Skin of body (tissue), 2 donors: ENCODE data around the gene GIGYF1. TPM values are rescaled to one million over a fixed set of nuclear protein-coding genes. Genes with fewer than 3 reads are reported as not detected.
"Not testable (repeated sequence)": the region's sequence is repeated elsewhere in the genome, so short reads cannot be mapped to it uniquely, and the experiment has no call there.

Source experiments
- DNase-seq: peaks from one replicate; lab custom pipeline; 2025; lab: John Stamatoyannopoulos, UW
- total RNA-seq: library from RNA; depleted of rRNA; stranded (reverse); fragments of >200 nt; gene quantifications from one replicate; pipeline ENCODE4 v1.2.3, GENCODE V29; 2014

The GIGYF1 gene, protein sequence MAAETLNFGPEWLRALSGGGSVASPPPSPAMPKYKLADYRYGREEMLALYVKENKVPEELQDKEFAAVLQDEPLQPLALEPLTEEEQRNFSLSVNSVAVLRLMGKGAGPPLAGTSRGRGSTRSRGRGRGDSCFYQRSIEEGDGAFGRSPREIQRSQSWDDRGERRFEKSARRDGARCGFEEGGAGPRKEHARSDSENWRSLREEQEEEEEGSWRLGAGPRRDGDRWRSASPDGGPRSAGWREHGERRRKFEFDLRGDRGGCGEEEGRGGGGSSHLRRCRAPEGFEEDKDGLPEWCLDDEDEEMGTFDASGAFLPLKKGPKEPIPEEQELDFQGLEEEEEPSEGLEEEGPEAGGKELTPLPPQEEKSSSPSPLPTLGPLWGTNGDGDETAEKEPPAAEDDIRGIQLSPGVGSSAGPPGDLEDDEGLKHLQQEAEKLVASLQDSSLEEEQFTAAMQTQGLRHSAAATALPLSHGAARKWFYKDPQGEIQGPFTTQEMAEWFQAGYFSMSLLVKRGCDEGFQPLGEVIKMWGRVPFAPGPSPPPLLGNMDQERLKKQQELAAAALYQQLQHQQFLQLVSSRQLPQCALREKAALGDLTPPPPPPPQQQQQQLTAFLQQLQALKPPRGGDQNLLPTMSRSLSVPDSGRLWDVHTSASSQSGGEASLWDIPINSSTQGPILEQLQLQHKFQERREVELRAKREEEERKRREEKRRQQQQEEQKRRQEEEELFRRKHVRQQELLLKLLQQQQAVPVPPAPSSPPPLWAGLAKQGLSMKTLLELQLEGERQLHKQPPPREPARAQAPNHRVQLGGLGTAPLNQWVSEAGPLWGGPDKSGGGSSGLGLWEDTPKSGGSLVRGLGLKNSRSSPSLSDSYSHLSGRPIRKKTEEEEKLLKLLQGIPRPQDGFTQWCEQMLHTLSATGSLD (N-terminal part only)
- 17.9 TPM for total RNA-seq

DNA sequence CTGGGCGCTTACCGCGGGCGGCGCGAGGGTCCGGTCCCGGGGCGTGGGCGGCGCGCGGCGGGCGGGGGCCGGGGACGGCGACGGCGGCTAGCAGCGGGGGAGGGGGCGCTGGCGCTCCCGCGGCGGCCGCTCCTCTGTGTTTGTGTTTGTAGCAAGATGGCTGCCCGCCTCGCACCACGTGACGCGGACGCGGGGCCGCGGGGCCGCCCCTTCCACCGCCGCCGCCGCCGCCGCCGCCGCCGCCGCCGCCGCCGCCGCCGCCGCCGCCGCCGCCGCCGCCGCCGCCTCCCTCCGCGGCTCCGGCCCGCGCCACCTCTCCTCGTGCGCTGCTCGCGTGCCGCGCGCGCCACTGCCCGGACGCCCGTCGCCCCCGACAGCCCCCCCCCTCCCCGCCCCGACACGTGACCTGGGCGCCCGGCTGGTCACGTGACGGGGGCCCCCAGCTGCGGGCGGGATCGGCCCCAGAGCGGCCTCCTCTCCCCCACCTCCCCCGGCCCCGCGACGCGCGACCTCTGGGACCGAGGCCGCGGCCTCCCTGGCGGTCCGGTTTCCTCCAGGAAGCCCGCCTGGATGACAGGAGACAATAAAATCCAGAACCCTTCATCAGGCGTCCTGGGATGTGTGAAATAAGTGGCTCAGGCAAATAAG, at the start of gene GIGYF1:
Gene GIGYF1, minus strand, starts transcription at position 153 of the 648 bp plus-strand sequence. CDS start 6,012 bp downstream, outside the sequence.
- peak; percentile 14 for DNase-seq

DNA sequence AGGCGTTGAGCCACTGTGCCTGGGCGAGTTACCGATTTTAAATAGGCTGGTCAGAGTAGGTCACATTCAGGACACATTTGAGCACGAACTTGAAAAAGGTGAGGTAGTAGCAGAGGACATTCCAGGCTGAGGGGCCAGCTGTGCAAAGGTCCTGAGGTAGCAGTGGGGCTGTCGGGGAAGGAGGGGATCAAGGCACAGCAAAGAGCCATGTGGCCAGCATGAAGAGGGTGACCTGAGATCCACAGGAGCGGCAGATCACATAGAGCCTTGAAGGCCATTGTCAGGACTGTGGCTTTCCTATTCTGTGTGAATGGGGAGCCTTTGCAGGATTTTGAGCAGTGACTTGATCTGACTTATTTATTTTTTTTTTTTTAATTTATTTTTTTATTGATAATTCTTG, 45.9 kb upstream of the GIGYF1 start:
- no peak for DNase-seq

DNA sequence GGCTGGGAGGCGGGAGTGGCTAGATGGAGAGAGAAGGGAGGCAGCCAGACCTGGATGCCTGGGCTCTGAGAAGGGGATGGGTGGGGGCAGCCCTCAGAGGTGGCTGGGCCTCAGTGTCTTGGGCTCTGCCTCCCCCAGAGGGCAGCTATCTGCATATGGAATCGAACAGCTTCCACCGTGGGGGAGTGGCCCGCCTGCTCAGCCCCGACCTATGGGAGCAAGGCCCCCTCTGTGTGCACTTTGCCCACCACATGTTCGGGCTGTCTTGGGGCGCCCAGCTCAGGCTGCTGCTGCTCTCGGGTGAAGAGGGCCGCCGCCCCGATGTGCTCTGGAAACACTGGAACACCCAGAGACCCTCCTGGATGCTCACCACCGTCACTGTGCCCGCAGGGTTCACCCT, 42.6 kb upstream of the GIGYF1 start:
- no peak for DNase-seq

DNA sequence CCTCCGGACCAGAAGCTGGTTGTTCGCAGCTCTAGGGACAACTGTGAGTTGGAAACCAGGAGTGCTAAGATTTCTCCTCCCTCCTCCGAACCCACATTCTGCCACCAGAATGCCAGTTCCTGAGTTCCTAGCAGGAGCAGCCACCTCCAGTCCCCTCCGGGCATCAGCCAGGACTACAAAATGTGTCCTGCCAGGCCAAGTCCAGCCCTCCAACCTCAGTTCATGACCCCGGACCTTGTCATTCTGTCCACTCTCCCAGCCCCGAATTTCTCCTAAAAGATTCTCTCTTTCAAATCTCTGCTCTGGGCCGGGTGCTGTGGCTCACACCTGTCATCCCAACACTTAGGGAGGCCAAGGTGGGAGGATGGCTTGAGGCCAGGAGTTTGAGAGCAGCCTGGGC, 41.7 kb upstream of the GIGYF1 start:
- DNase-seq = no peak

DNA sequence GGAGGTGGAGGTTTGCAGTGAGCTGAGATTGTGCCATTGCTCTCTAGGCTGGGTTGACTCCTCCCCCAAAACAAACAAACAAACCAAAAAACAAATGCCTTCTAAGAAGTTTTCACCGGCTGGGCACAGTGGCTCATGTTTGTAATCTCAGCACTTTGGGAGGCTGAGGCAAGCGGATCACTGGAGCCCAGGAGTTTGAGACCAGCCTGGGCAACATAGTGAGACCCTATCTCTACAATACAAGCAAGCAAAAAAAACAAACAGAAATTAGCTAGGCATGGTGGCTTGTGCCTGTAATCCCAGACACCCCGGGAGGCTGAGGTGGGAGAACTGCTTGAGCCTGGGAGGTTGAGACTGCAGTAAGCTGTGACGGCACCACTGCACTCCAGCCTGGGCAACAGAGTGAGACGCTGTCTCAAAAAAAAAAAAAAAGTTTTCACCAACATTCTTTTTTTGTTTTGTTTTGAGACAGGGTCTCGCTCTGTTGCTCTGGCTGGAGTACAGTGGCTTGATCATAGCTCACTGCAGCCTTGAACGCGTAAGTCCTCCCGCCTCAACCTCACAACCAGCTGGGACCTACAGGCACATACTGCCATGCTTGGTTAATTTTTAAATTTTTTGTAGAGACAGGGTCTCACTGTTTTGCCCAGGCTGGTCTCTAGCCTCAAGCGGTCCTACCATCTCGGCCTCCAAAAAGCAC, 38.0 kb upstream of the GIGYF1 start:
- no peak for DNase-seq

DNA sequence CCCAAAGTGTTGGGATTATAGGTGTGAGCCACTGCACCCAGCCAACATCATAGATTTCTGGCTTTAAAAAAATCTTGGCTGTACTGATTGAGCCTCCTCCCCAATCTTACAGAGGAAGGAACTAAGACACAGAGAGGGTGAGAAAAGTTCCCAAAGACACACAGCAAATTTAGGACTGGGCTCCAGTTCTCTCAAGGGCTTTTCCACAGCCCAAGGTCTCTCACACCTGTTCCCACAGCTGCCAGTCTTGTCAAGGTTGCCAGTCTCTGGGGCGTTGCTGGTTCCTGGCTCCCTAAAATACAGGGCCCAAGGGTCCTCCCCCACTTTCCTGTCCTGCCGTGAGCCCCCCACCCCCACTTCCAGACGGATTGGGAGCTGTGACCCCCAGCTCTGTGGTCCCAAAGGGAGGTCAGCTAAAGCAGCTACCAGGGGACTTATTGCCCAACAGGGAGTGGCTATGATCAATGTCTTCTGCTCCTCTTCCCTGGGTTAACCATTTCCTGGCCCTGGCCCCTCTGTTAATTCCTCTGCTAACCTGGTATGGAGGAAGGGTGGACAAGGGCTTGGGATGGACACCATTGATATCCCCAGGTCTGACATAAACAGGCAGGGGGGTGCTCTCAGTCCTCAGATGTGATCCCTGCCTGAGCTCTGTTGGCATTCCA, 36.2 kb upstream of the GIGYF1 start:
- DNase-seq = no peak

DNA sequence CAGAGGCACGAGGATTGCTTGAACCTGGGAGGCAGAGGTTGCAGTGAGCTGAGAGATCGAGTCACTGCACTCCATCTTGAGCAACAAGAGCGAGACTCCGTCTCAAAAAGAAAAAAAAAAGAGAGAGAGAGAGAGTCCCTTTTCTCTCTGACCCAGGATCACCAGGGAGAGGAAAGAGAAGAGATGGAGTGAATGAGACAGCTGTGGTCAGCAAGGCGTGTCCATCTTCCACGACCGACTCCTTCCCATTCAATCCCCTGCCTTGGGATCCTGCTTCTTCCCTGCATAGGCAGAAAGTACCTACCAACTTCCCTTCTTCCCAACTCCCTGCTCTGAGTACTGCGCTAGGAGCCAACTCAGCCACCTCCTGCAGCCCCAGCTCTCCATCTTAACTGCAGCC, 34.1 kb upstream of the GIGYF1 start:
- no peak for DNase-seq

DNA sequence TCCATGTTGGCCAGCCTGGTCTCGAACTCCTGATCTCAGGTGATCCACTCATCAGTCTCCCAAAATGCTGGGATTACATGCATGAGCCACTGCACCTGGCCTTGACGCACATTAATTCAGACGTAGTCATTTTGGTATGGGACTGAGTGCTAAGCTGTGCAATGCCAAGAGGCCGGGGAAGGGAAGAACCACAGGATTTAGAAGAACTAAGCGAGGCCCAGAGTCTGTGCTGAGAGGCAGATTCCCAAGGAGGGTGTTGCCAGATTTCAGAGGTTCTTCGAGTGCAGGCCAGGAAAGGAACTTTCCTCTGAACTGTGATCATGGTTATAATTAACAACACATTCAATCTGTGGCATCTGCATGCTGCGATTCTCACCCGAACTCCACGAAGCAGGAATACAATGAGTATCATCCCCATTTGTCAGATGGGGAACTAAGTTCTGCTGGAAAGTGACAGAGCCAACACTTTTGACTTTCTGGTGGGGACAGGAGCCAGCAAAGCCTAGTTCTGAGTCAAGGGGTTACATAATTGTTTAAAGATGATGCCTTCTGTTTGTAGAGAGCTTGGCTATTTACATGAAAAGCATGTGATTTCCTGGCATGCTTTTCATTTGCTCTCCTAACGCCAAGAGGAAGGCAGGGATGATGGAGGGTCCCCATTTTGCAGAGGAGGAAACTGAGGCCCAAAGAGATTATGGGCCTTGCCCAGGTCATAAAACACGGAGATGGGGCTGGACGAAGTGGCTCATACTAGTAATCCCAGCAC, 33.1 kb upstream of the GIGYF1 start:
- peak; percentile 92 for DNase-seq

DNA sequence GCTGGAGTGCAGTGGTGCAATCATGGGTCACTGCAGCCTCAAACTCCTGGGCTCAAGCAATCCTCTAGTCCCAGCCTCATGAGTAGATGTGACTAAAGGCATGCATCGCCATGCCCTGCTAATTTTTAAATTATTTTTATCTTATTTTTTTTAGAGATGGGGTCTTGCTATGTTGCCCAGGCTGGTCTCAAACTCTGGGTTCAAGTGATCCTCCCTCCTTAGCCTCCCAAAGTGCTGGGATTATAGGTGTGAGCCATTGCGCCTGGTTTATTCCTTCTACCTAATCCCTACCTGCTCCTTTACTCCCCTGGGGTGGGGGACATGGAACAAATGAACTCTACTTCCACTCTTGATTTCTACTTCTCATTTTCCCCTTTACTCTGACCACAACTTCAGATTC, 30.3 kb upstream of the GIGYF1 start:
- not testable (repeated sequence) for DNase-seq

DNA sequence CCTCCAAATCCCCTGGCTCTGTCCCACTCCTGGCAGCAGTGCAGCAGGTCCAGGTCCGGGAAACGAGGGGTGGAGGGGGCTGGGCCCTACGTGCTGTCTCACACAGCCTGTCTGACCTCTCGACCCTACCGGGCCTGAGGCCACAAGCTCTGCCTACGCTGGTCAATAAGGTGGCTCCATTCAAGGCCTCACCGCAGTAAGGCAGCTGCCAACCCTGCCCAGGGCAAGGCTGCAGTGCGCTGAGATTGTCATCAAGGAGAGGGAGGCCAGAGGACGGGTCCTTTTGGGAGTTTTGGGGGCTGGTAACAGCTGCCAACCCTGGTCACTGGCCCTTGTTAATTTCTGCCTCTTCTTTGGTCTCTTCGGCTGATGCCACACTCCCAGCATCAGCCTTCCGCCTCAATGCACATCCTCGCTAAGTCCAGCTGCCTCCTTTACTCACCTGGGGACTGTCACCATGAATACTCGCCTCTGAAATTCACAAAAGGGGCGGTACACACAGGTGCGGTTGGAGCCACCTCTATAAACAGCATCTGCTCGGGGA, 29.8 kb upstream of the GIGYF1 start:
- no peak for DNase-seq

DNA sequence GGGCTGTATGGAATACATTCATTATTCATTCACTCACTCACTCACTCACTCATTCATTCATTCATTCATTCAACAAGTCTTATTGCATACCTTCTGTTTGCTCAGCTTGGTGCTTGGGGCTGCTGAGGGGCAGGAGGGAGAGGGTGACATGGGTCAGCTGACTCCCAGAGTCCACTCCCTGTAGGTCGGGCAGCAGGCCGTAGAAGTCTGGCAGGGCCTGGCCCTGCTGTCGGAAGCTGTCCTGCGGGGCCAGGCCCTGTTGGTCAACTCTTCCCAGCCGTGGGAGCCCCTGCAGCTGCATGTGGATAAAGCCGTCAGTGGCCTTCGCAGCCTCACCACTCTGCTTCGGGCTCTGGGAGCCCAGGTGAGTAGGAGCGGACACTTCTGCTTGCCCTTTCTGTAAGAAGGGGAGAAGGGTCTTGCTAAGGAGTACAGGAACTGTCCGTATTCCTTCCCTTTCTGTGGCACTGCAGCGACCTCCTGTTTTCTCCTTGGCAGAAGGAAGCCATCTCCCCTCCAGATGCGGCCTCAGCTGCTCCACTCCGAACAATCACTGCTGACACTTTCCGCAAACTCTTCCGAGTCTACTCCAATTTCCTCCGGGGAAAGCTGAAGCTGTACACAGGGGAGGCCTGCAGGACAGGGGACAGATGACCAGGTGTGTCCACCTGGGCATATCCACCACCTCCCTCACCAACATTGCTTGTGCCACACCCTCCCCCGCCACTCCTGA, 28.6 kb upstream of the GIGYF1 start:
- no peak for DNase-seq

DNA sequence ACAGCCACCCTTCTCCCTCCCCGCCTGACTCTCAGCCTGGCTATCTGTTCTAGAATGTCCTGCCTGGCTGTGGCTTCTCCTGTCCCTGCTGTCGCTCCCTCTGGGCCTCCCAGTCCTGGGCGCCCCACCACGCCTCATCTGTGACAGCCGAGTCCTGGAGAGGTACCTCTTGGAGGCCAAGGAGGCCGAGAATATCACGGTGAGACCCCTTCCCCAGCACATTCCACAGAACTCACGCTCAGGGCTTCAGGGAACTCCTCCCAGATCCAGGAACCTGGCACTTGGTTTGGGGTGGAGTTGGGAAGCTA, 27.4 kb upstream of the GIGYF1 start:
- DNase-seq = no peak

DNA sequence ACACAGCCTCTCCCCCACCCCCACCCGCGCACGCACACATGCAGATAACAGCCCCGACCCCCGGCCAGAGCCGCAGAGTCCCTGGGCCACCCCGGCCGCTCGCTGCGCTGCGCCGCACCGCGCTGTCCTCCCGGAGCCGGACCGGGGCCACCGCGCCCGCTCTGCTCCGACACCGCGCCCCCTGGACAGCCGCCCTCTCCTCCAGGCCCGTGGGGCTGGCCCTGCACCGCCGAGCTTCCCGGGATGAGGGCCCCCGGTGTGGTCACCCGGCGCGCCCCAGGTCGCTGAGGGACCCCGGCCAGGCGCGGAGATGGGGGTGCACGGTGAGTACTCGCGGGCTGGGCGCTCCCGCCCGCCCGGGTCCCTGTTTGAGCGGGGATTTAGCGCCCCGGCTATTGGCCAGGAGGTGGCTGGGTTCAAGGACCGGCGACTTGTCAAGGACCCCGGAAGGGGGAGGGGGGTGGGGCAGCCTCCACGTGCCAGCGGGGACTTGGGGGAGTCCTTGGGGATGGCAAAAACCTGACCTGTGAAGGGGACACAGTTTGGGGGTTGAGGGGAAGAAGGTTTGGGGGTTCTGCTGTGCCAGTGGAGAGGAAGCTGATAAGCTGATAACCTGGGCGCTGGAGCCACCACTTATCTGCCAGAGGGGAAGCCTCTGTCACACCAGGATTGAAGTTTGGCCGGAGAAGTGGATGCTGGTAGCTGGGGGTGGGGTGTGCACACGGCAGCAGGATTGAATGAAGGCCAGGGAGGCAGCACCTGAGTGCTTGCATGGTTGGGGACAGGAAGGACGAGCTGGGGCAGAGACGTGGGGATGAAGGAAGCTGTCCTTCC, 26.8 kb upstream of the GIGYF1 start:
- DNase-seq = no peak

DNA sequence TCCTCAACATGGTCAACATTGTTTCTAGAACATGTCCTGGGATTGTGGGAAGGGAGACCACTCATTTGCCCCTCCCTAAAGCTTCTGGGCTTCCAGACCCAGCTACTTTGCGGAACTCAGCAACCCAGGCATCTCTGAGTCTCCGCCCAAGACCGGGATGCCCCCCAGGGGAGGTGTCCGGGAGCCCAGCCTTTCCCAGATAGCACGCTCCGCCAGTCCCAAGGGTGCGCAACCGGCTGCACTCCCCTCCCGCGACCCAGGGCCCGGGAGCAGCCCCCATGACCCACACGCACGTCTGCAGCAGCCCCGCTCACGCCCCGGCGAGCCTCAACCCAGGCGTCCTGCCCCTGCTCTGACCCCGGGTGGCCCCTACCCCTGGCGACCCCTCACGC, 26.2 kb upstream of the GIGYF1 start, which contains the start of gene EPO:
Gene EPO, plus strand, starts transcription at position 190 of the 392 bp plus-strand sequence. CDS start 513 bp downstream, outside the sequence.
- DNase-seq = no peak

DNA sequence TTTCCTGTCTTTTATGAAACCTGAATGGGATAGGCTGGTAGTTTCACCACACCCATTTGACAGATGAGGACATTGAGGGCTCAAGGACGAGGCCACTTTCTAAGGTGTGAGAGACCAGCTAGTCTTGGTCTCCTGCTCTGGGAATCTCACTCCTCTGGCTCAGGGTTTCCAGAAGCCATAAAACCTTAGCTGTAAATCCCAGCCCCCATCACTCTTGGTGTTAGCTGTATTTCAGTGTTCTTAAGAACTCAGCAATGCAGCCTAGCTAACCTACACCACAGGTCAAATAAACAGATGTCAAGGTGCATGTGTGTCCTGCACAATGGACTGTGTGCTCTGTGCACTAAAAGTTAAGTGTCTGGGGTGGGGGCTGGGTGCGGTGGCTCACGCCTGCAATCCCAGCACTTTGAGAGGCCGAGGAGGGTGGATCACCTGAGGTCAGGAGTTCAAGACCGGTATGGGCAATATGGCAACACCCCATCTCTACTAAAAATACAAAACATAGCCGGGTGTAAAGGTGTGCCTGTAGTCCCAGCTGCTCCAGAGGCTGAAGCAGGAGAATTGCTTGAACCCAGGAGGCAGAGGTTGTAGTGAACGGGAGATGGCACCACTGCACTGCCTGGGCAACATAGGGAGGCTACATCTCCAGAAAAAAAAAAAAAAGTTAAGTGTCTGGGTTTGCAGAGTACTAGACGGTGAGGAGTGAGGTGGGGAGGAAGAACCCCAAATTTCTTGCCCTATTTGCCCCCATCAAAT, 25.7 kb upstream of the GIGYF1 start:
- no peak for DNase-seq

DNA sequence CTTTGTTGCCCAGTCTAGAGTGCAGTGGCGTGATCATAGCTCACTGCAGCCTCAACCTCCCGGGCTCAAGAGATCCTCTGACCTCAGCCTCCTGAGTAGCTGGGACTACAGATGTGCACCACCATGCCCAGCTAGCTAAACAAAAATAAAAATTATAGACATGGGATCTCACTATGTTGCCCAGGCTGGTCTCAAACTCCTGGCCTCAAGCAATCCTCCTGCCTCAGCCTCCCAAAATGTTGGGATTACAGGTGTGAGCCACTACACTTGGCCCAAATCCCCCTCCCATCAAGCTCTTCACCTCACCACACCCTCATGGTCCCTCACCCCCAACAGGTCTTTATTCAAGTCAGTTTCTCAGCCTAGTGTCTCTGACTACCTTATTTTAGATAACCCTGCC, 23.0 kb upstream of the GIGYF1 start:
- not testable (repeated sequence) for DNase-seq

DNA sequence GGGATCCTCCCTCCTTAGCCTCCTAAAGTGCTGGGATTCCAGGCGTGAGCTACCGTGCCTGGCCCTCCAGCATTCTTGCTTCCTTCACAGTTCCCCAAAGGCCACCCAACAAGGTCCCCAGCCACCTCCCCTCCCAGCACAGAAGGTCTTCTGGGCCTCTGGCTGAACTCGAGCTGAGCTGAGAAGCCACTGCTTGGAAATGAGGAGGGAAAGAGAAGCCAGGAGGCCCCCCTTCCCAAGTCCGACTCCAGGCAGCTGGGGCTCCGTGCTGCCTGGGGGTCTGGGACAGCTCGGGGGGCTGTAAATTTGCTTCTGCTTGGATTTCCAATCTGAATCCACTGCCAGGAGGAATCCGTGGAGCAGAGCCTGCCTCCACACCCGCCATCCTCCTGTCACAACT, 20.7 kb upstream of the GIGYF1 start:
- no peak for DNase-seq
